Measurements from ENCODE around the gene ADK.

- TF ChIP-seq CTCF (IDR thresholded peaks at IDR 0.05) (no peak), POLR2A (IDR thresholded peaks at IDR 0.05) (no peak)
Measured at GRCh38 chr10:74223755-74224529, 72.9 kb downstream of the ADK start.

Data from lower leg skin (tissue), 3 donors.